Epithelial cell of proximal tubule (primary cell): ENCODE measurements around the gene LIG3. TPM values are rescaled to one million over a fixed set of nuclear protein-coding genes. Genes with fewer than 3 reads are reported as not detected.

Experiments used
- DNase-seq: peaks from one replicate; pipeline ENCODE4 v3.0.0-alpha.2; 2011; ENCODE audit warnings: low read depth
- H3K4me3 ChIP-seq: 2 replicates; pipeline ENCODE4 v1.5.1; 2011; ENCODE audit warnings: low read depth, mild to moderate bottlenecking, low read length
- total RNA-seq: library from RNA; depleted of rRNA; stranded (reverse); fragments of >200 nt; gene quantifications from 2 replicates; pipeline ENCODE4 v1.2.3, GENCODE V29; 2015
- TF ChIP-seq, protein P1 (sequence below): conservative IDR thresholded peaks from 2 replicates; pipeline ENCODE4 v1.5.1; 2012; ENCODE audit warnings: low read depth, mild to moderate bottlenecking, low read length

The LIG3 gene
- total RNA-seq, 1 donor from 2014 or later, result 36.2 TPM

- TF ChIP-seq, protein P1, sequence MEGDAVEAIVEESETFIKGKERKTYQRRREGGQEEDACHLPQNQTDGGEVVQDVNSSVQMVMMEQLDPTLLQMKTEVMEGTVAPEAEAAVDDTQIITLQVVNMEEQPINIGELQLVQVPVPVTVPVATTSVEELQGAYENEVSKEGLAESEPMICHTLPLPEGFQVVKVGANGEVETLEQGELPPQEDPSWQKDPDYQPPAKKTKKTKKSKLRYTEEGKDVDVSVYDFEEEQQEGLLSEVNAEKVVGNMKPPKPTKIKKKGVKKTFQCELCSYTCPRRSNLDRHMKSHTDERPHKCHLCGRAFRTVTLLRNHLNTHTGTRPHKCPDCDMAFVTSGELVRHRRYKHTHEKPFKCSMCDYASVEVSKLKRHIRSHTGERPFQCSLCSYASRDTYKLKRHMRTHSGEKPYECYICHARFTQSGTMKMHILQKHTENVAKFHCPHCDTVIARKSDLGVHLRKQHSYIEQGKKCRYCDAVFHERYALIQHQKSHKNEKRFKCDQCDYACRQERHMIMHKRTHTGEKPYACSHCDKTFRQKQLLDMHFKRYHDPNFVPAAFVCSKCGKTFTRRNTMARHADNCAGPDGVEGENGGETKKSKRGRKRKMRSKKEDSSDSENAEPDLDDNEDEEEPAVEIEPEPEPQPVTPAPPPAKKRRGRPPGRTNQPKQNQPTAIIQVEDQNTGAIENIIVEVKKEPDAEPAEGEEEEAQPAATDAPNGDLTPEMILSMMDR, result no peak
- no peak overlapping the region for H3K4me3 ChIP-seq
- no peak for DNase-seq
Measured at GRCh38 chr17:35001549-35001948, 21.2 kb downstream of the LIG3 start.

DNA sequence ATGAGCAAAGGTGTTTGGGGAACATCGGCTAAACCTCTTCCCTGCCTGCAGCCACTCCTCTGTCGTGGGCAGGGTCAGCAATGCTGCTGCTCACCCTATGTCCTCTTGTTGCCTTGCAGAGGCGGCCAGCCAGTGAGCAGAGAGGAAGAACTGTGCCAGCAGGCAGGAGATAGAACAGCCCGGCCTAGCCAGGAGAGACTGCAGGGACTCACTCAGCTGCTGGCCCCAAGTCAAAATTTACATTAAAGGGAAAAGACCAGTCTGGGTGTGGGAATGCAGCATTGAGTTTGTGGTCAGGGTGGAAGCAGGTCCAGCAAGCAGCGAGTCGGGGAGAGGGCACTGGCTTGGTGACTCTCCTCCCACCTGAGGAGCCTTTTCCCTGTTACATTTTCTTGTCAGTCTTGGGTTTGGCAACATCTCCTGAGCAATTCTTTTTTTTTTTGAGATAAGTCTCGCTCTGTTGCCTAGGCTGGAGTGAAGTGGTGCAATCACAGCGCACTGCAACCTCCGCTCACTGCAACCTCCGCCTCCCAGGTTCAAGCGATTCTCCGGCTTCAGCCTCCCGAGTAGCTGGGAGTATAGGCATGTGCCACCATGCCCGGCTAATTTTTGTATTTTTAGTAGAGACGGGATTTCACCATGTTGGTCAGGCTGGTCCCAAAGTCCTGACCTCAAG is 22.7 kb downstream of the LIG3 start:
- TF ChIP-seq, protein P1, result no peak
- DNase-seq, result no peak
- no peak overlapping the region for H3K4me3 ChIP-seq

GRCh38 chr17:35003778-35004177 is 23.5 kb downstream of the LIG3 start:
- TF ChIP-seq, protein P1, result no peak
- no peak overlapping the region for H3K4me3 ChIP-seq
- DNase-seq, result no peak

DNA sequence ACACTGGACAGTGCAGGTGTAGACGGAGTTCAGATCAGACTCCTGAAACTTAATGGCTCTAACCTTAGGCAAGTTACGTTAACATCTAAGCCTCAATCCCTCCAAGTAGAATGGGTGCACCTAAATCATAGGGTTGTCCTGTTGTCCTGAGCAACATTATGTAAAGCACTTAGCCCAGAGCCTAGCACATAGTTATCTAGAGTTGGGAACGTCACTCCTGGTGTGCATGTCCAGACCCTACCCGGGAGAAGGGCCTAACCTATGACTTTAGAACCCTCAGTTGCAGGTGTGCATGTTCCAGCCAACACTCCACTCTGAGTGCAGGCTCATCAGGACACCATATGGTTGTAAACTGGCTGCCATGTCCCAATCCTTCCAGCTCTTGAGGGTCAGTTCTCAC is 26.0 kb downstream of the LIG3 start:
- H3K4me3 ChIP-seq, result no peak overlapping the region
- TF ChIP-seq, protein P1, result no peak
- no peak for DNase-seq

DNA sequence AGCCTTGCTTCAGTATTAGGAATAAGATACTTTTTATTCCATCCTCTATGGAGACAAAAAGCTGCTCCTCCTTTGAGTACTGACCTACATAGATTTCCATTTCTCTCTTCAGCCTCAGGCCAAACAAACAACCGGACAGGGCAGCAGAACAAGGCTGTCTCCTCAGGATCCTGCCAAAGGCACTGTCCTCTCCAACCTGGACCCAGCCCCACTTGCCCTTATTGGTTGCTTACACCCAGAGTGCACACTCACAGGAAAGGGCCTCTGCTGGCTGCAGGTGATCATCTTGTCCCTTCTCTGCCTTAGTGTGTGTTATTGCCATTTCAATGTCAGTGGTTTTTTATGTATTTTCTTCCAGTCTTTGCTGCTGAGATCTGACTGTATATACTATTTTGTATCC is 26.6 kb downstream of the LIG3 start:
- no peak for DNase-seq
- no peak overlapping the region for H3K4me3 ChIP-seq
- TF ChIP-seq, protein P1, result no peak

- DNase-seq, result no peak
- TF ChIP-seq, protein P1, result no peak
- H3K4me3 ChIP-seq, result no peak overlapping the region
Measured at GRCh38 chr17:35010093-35010492, 29.8 kb downstream of the LIG3 start.

DNA sequence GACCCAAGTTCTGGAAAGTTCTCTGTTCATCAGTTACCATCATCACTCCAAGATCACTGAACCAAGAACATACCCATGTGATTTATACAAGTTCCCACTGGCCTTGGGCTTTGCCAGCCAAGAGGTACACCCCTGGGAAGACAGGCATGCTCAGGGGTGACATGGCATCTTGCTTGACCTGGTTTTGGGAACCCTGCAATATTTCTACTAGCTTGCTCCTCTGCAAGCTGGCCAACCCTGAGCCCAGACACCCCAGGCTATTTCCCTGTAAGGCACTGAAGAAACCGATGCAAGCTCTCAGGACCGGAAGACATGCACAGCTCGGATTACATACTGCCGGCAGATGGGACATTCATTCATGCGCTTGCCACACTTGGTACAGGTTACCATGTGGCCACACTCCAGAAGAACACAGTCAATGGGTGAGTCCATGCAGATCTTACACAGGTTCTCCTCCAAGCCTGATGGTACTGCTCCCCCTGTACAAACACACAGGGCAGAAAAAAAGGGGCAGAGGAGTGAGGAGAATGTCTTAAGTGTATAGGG is 31.4 kb downstream of the LIG3 start:
- TF ChIP-seq, protein P1, result no peak
- H3K4me3 ChIP-seq, result no peak overlapping the region
- DNase-seq, result no peak
